H9 (cell line): ENCODE results near the gene TAS2R14. TPM values are rescaled to one million over a fixed set of nuclear protein-coding genes. Genes with fewer than 3 reads are reported as not detected.

Experiments
- DNase-seq: peaks from one replicate; pipeline ENCODE4 v3.0.0-alpha.2; 2017
- H2AFZ ChIP-seq: one replicate; pipeline ENCODE4 v1.6.1; 2013; ENCODE audit warnings: mild to moderate bottlenecking, low read length, control low read depth, moderate library complexity
- H2AK5ac ChIP-seq: 2 replicates; pipeline ENCODE4 v1.6.1; 2013; ENCODE audit warnings: low read length, control low read depth, mixed read lengths; ENCODE audit not compliant: insufficient read length
- H2BK120ac ChIP-seq: one replicate; pipeline ENCODE4 v1.6.1; 2013; ENCODE audit warnings: low read depth, mild to moderate bottlenecking, low read length, control low read depth, inconsistent platforms; ENCODE audit not compliant: poor library complexity, severe bottlenecking
- H2BK12ac ChIP-seq: 2 replicates; pipeline ENCODE4 v1.6.1; 2013; ENCODE audit warnings: low read length, control low read depth, mixed read lengths, low read depth; ENCODE audit not compliant: insufficient read length
- H2BK15ac ChIP-seq: 2 replicates; pipeline ENCODE4 v1.6.1; 2013; ENCODE audit warnings: low read depth, low read length, control low read depth
- H2BK20ac ChIP-seq: one replicate; pipeline ENCODE4 v1.6.1; 2013; ENCODE audit warnings: low read depth, mild to moderate bottlenecking, low read length, control low read depth, inconsistent platforms; ENCODE audit not compliant: poor library complexity, severe bottlenecking
- H2BK5ac ChIP-seq: 2 replicates; pipeline ENCODE4 v1.6.1; 2013; ENCODE audit warnings: low read length, control low read depth, mixed read lengths; ENCODE audit not compliant: insufficient read length
- H3K14ac ChIP-seq: 2 replicates; pipeline ENCODE4 v1.6.1; 2013; ENCODE audit warnings: low read length, control low read depth; ENCODE audit not compliant: insufficient read depth
- H3K18ac ChIP-seq: 2 replicates; pipeline ENCODE4 v1.6.1; 2013; ENCODE audit warnings: low read depth, mild to moderate bottlenecking, mixed read lengths, low read length, control low read depth; ENCODE audit not compliant: insufficient read length
- H3K23ac ChIP-seq: 2 replicates; pipeline ENCODE4 v1.6.1; 2013; ENCODE audit warnings: low read length, control low read depth, mixed read lengths, low read depth; ENCODE audit not compliant: insufficient read length
- H3K23me2 ChIP-seq: 2 replicates; pipeline ENCODE4 v1.6.1; 2013; ENCODE audit warnings: low read depth, mild to moderate bottlenecking, mixed read lengths, low read length, control low read depth; ENCODE audit not compliant: insufficient read length, poor library complexity, severe bottlenecking
- H3K27ac ChIP-seq: 2 replicates; pipeline ENCODE4 v1.5.1; 2013; ENCODE audit warnings: low read length, control low read depth, mixed read lengths, low read depth; ENCODE audit not compliant: insufficient read length
- H3K27me3 ChIP-seq: 2 replicates; pipeline ENCODE4 v1.6.1; 2013; ENCODE audit warnings: low read length, control low read depth, inconsistent platforms; ENCODE audit not compliant: insufficient read depth
- H3K4ac ChIP-seq: 2 replicates; pipeline ENCODE4 v1.6.1; 2013; ENCODE audit warnings: low read depth, mild to moderate bottlenecking, control low read depth, inconsistent platforms, low read length, moderate library complexity
- H3K4me1 ChIP-seq: 2 replicates; pipeline ENCODE4 v1.6.1; 2013; ENCODE audit warnings: low read length, control low read depth, inconsistent platforms; ENCODE audit not compliant: insufficient read depth
- H3K4me2 ChIP-seq: 2 replicates; pipeline ENCODE4 v1.6.1; 2013; ENCODE audit warnings: low read length, control low read depth, mixed read lengths; ENCODE audit not compliant: insufficient read length, insufficient read depth
- H3K56ac ChIP-seq: 2 replicates; pipeline ENCODE4 v1.6.1; 2013; ENCODE audit warnings: low read depth, mild to moderate bottlenecking, mixed read lengths, low read length, control low read depth; ENCODE audit not compliant: insufficient read length
- H3K79me1 ChIP-seq: 2 replicates; pipeline ENCODE4 v1.6.1; 2013; ENCODE audit warnings: low read depth, mild to moderate bottlenecking, moderate library complexity, low read length, control low read depth, inconsistent platforms; ENCODE audit not compliant: insufficient read depth, poor library complexity, severe bottlenecking
- H3K79me2 ChIP-seq: 2 replicates; pipeline ENCODE4 v1.6.1; 2013; ENCODE audit warnings: low read length, control low read depth, inconsistent platforms; ENCODE audit not compliant: insufficient read depth
- H3K9ac ChIP-seq: 2 replicates; pipeline ENCODE4 v1.6.1; 2013; ENCODE audit warnings: low read length, control low read depth, mixed read lengths; ENCODE audit not compliant: insufficient read length; ENCODE audit errors: extremely low read depth
- H3K9me3 ChIP-seq: one replicate; pipeline ENCODE4 v1.6.1; 2013; ENCODE audit warnings: low read depth, low read length, inconsistent platforms; ENCODE audit not compliant: control insufficient read depth
- H3T11ph ChIP-seq: one replicate; pipeline ENCODE4 v1.6.1; 2013; ENCODE audit warnings: mild to moderate bottlenecking, low read length, control low read depth, inconsistent platforms
- H4K20me1 ChIP-seq: one replicate; pipeline ENCODE4 v1.6.1; 2013; ENCODE audit not compliant: control insufficient read depth, insufficient read length, insufficient read depth
- H4K5ac ChIP-seq: 2 replicates; pipeline ENCODE4 v1.6.1; 2013; ENCODE audit warnings: low read depth, mild to moderate bottlenecking, mixed read lengths, low read length, control low read depth; ENCODE audit not compliant: insufficient read length
- H4K8ac ChIP-seq: replicated peaks from 2 replicates; pipeline ENCODE4 v1.6.1; 2013; ENCODE audit warnings: low read length, control low read depth, mixed read lengths, low read depth; ENCODE audit not compliant: insufficient read length
- H4K91ac ChIP-seq: 2 replicates; pipeline ENCODE4 v1.6.1; 2013; ENCODE audit warnings: low read depth, mild to moderate bottlenecking, moderate library complexity, mixed read lengths, low read length, control low read depth; ENCODE audit not compliant: insufficient read length
- H3K27ac Mint-ChIP-seq, 3 experiments: 2 replicates in 2 of 3; 3 replicates in 1 of 3; pipeline ENCODE4 v1.8.0; 2020 to 2021; ENCODE audit warnings: mixed read lengths in 3 of 3, mild to moderate bottlenecking in 1 of 3, moderate library complexity in 1 of 3
- H3K27me3 Mint-ChIP-seq: 2 replicates; pipeline ENCODE4 v1.8.0; 2021; ENCODE audit warnings: low read depth, mild to moderate bottlenecking, moderate library complexity, mixed read lengths
- H3K36me3 Mint-ChIP-seq, 3 experiments: 2 replicates in 2 of 3; 3 replicates in 1 of 3; pipeline ENCODE4 v1.8.0; 2020 to 2021; ENCODE audit warnings: low read depth in 3 of 3, mixed read lengths in 3 of 3; ENCODE audit not compliant: insufficient read depth in 1 of 3
- H3K4me1 Mint-ChIP-seq, 2 experiments: 2 replicates each; pipeline ENCODE4 v1.8.0; 2020; ENCODE audit warnings: mixed read lengths in 2 of 2
- H3K4me3 Mint-ChIP-seq, 2 experiments: 2 replicates in 1 of 2; 3 replicates in 1 of 2; pipeline ENCODE4 v1.8.0; 2020 to 2021; ENCODE audit warnings: mild to moderate bottlenecking in 2 of 2, mixed read lengths in 2 of 2, moderate library complexity in 1 of 2
- H3K9me3 Mint-ChIP-seq, 2 experiments: 2 replicates in 1 of 2; 3 replicates in 1 of 2; pipeline ENCODE4 v1.8.0; 2020; ENCODE audit warnings: mild to moderate bottlenecking in 2 of 2, mixed read lengths in 2 of 2, moderate library complexity in 1 of 2
- CTCF ChIP-seq: fragments of 200-600 bp; sonication (generic); conservative IDR thresholded peaks from 3 replicates; pipeline ENCODE4 v1.8.0; 2021; ENCODE audit warnings: antibody characterized with exemption, mild to moderate bottlenecking
- WGBS: extraction: QIAGEN DNeasy Blood & Tissue Kit; methylation state at CpG from one replicate; pipeline ENCODE4 v1.1.7; 2013; ENCODE audit warnings: missing lambda C conversion rate, low lambda C conversion rate, mixed read lengths; ENCODE audit not compliant: insufficient read length; ENCODE audit errors: extremely low coverage; 5-methylcytosine and 5-hydroxymethylcytosine counted together
- total RNA-seq: library from RNA; stranded (reverse); gene quantifications from 2 replicates; pipeline ENCODE4 v1.2.1, GENCODE V29; 2021

The TAS2R14 gene
- total RNA-seq, 1 experiment from 2014 or later, result 2.1 TPM

GRCh38 chr12:10910380-10910779 is 28.7 kb downstream of the TAS2R14 start:
- no peak overlapping the region for H2BK120ac ChIP-seq
- no peaks in the 10 kb centered on the region; a peak in 1 of 5 replicates for H3K9me3 Mint-ChIP-seq
- no peaks in the 10 kb centered on the region for H3K79me2 ChIP-seq
- H3K56ac ChIP-seq, result no peak overlapping the region
- peaks cover 0 to 3% of the 10 kb centered on the region in 2 experiments; a peak in 2 of 4 replicates for H3K4me1 Mint-ChIP-seq
- no peak for DNase-seq
- H3K9ac ChIP-seq, result no peak overlapping the region
- H3K23ac ChIP-seq, result no peak overlapping the region
- TF ChIP-seq CTCF, result no peak
- no peak overlapping the region for H3T11ph ChIP-seq
- no peak overlapping the region for H4K91ac ChIP-seq
- H2AFZ ChIP-seq, result no peak overlapping the region
- H3K36me3 Mint-ChIP-seq, result peaks cover 0 to 5% (median 0%) of the 10 kb centered on the region in 3 experiments; a peak in 2 of 7 replicates
- no peaks in the 10 kb centered on the region for H3K27me3 ChIP-seq
- no peaks in the 10 kb centered on the region for H4K20me1 ChIP-seq
- no peaks in the 10 kb centered on the region for H3K27me3 Mint-ChIP-seq
- H4K5ac ChIP-seq, result no peak overlapping the region
- no peak overlapping the region for H3K14ac ChIP-seq
- H3K4ac ChIP-seq, result no peak overlapping the region
- H4K8ac ChIP-seq, result no peak overlapping the region
- H3K79me1 ChIP-seq, result no peaks in the 10 kb centered on the region
- H2BK12ac ChIP-seq, result no peak overlapping the region
- no peak overlapping the region for H3K18ac ChIP-seq
- no peak overlapping the region for H3K27ac ChIP-seq
- no peaks in the 10 kb centered on the region for H3K23me2 ChIP-seq
- H2BK15ac ChIP-seq, result no peak overlapping the region
- H2AK5ac ChIP-seq, result no peak overlapping the region
- no peak overlapping the region for H2BK20ac ChIP-seq
- no peak overlapping the region for H3K27ac Mint-ChIP-seq
- H2BK5ac ChIP-seq, result no peak overlapping the region
- H3K4me1 ChIP-seq, result no peaks in the 10 kb centered on the region
- H3K4me3 Mint-ChIP-seq, result no peak overlapping the region
- no peak overlapping the region for H3K4me2 ChIP-seq
- no peaks in the 10 kb centered on the region for H3K9me3 ChIP-seq
- no CpG with 5 or more reads among the region's 8 CpGs for WGBS
